Activated CD8-positive, alpha-beta memory T cell treated with anti-CD3 and anti-CD28 coated beads, Interleukin-2, amount 10 ng/mL, durations not matched to agents 7 days and 5 days (primary cell): ENCODE data around the gene ADGRV1. TPM values are rescaled to one million over a fixed set of nuclear protein-coding genes. Genes with fewer than 3 reads are reported as not detected.
"Not testable (repeated sequence)": the region's sequence is repeated elsewhere in the genome, so short reads cannot be mapped to it uniquely, and the experiment has no call there.

Experiments used
- ATAC-seq: fragments of 150-1000 bp; cut with Tn5 transposase; one replicate; pipeline ENCODE4 v1.10.0; 2021; ENCODE audit warnings: moderate library complexity
- CTCF ChIA-PET: fragments of 350-600 bp; sonication (Branson Sonifier 250); formaldehyde crosslinking; loops from one replicate; lab custom pipeline; 2021; ENCODE audit warnings: antibody characterized with exemption; lab: Charles Lee
- DNase-seq: peaks from one replicate; pipeline ENCODE4 v3.0.0-alpha.2; 2020
- H3K27ac Mint-ChIP-seq: one replicate; pipeline ENCODE4 v1.8.0; 2021; ENCODE audit warnings: mild to moderate bottlenecking, mixed read lengths
- H3K27me3 Mint-ChIP-seq: one replicate; pipeline ENCODE4 v1.8.0; 2021; ENCODE audit warnings: mixed read lengths
- H3K36me3 Mint-ChIP-seq: one replicate; pipeline ENCODE4 v1.8.0; 2021; ENCODE audit warnings: mild to moderate bottlenecking, mixed read lengths
- H3K4me1 Mint-ChIP-seq: one replicate; pipeline ENCODE4 v1.8.0; 2021; ENCODE audit warnings: mixed read lengths
- H3K4me3 Mint-ChIP-seq: one replicate; pipeline ENCODE4 v1.8.0; 2021; ENCODE audit warnings: mild to moderate bottlenecking, moderate library complexity, mixed read lengths
- H3K9me3 Mint-ChIP-seq: one replicate; pipeline ENCODE4 v1.8.0; 2022; ENCODE audit warnings: low read depth, mixed read lengths
- total RNA-seq, 2 experiments: library from RNA; stranded (reverse); gene quantifications; one replicate each; pipeline ENCODE4 v1.2.3, GENCODE V29; 2021

Gene ADGRV1
- total RNA-seq, 2 experiments from 2014 or later = 0.18 TPM; not detected in 1

DNA sequence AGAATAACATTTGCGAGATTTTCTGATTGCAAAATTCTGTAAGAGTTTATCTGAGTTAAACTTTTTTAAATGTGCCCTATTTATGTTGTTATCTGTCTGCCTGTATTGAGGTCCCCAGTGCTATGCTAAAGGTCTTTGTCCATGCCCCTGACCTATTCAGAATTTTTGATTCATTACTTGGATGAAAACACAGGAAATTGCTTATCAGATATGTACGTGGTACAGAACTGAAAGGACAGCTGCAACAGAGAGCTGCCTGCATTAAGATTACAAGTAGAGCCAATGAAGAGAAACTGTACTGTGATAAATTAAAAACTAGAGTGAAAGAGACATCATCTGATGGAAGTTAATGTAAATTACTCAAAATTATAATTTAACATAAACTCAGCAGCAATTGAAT is 408.8 kb downstream of the ADGRV1 start:
- H3K27ac Mint-ChIP-seq = no peak overlapping the region
- DNase-seq (no peak), ATAC-seq (no peak)
- CTCF ChIA-PET = no interaction called here
- H3K9me3 Mint-ChIP-seq = no peaks in the 10 kb centered on the region
- no peaks in the 10 kb centered on the region for H3K36me3 Mint-ChIP-seq
- H3K27me3 Mint-ChIP-seq = peaks cover 11% of the 10 kb centered on the region
- no peaks in the 10 kb centered on the region for H3K4me1 Mint-ChIP-seq
- H3K4me3 Mint-ChIP-seq = no peak overlapping the region

DNA sequence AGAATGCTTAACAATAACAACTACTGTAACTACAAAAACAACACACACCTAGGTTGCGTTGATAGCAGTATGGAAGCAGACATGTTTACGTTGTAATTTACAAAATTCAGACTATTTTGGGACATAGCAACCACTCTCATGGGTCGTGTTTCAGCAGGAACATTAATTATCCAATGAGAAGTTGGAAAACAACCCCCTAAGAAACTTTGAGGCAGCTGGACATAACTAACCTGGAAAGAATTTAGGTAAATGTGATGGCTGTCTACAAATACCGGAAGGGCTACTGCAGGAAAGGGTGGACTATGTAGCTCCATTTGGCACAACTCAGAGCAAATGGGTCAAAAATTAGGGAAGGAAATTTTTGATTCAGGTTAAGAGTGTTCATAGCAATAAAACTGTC is 409.3 kb downstream of the ADGRV1 start:
- Mint-ChIP-seq H3K4me1 (no peaks in the 10 kb centered on the region), H3K4me3 (no peak overlapping the region)

GRCh38 chr5:90968319-90968718 is 409.7 kb downstream of the ADGRV1 start:
- ATAC-seq = no peak
- no peak overlapping the region for H3K27ac Mint-ChIP-seq
- DNase-seq = no peak
- no peaks in the 10 kb centered on the region for H3K36me3 Mint-ChIP-seq
- no peaks in the 10 kb centered on the region for H3K9me3 Mint-ChIP-seq
- H3K4me3 Mint-ChIP-seq = no peak overlapping the region
- no peaks in the 10 kb centered on the region for H3K4me1 Mint-ChIP-seq
- peaks cover 14% of the 10 kb centered on the region for H3K27me3 Mint-ChIP-seq
- CTCF ChIA-PET = no interaction called here

More for the DNA sequence above, 409.3 kb downstream of the ADGRV1 start:
- Mint-ChIP-seq H3K27ac (no peak overlapping the region), H3K36me3 (no peaks in the 10 kb centered on the region), H3K27me3 (peaks cover 14% of the 10 kb centered on the region), H3K9me3 (no peaks in the 10 kb centered on the region)
- CTCF ChIA-PET = no interaction called here
- no peak for DNase-seq
- ATAC-seq = no peak

GRCh38 chr5:90969945-90970344 is 411.3 kb downstream of the ADGRV1 start:
- H3K36me3 Mint-ChIP-seq, H3K9me3 Mint-ChIP-seq, H3K27ac Mint-ChIP-seq, ATAC-seq, DNase-seq, H3K4me1 Mint-ChIP-seq, CTCF ChIA-PET, H3K4me3 Mint-ChIP-seq: not testable (repeated sequence)
- H3K27me3 Mint-ChIP-seq = peaks cover 14% of the 10 kb centered on the region

DNA sequence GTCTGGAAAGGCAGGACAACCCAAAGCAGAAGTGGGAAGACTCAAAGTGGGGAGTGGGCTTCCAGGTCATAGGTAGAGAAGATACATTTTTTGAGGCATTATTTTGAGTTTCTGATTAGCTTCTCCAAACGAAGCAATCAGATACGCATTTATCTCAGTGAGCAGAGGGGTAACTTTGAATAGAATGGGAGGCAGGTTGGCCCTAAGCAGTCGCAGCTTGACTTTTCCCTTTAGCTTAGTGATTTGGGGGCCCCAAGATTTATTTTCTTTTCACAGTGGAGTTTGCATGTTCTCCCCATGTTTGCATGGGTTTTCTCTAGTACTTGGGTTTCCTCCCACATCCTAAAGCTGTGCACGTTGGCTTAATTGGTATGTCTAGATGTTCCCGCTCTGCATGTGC is 422.6 kb downstream of the ADGRV1 start:
- CTCF ChIA-PET = no interaction called here
- no peak overlapping the region for H3K4me3 Mint-ChIP-seq

GRCh38 chr5:90981821-90982220 is 423.2 kb downstream of the ADGRV1 start:
- DNase-seq = no peak
- Mint-ChIP-seq H3K4me1 (no peaks in the 10 kb centered on the region), H3K4me3 (no peak overlapping the region), H3K9me3 (no peaks in the 10 kb centered on the region), H3K27ac (no peak overlapping the region), H3K36me3 (no peaks in the 10 kb centered on the region), H3K27me3 (peaks cover 5% of the 10 kb centered on the region)
- ATAC-seq = no peak
- CTCF ChIA-PET = no interaction called here

More for the DNA sequence above, 422.6 kb downstream of the ADGRV1 start:
- no peaks in the 10 kb centered on the region for H3K4me1 Mint-ChIP-seq
- DNase-seq (no peak), ATAC-seq (no peak)
- no peaks in the 10 kb centered on the region for H3K36me3 Mint-ChIP-seq
- H3K27me3 Mint-ChIP-seq = peaks cover 5% of the 10 kb centered on the region
- no peaks in the 10 kb centered on the region for H3K9me3 Mint-ChIP-seq
- H3K27ac Mint-ChIP-seq = no peak overlapping the region

DNA sequence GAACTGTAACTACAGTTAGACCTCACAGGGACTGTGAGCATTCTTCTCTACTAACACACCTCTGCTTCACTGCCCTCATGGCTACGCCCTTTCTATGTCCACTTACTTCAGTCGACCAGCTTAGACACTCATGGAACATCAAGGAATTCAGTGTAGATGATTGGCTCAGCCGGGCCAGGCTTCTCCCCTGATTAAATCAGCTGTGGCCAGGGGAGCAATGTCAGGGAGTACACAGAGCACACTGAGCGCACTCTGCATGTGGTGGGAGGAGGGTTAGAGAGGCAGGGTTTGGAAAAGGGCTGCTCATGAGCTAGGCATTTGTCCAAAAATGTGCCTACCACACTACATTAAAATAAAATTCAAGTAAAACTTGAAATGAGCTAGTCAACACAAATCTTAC is 424.0 kb downstream of the ADGRV1 start:
- H3K27ac Mint-ChIP-seq = no peak overlapping the region
- no peak overlapping the region for H3K4me3 Mint-ChIP-seq
- CTCF ChIA-PET = no interaction called here
- no peak for ATAC-seq
- no peaks in the 10 kb centered on the region for H3K36me3 Mint-ChIP-seq
- no peaks in the 10 kb centered on the region for H3K4me1 Mint-ChIP-seq
- H3K9me3 Mint-ChIP-seq = no peaks in the 10 kb centered on the region
- DNase-seq = no peak
- peaks cover 5% of the 10 kb centered on the region for H3K27me3 Mint-ChIP-seq

DNA sequence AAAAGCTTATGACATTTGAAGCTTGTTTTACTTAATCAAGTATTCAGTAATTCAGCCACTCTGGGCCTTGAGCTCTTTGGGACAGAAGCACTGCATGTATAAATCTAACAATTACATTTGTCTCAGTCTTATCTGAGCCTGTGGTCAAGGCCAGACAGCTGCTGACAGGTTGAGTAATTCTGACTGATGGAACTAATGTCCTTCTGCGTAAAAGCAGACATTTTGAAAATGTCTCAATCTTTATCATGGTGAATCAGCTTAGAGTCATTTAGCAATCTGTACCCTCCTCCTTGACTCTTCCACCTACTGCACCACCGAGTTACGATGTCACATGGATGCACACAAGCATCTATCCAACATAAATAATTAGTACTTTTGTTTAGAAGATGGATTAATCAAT is 424.6 kb downstream of the ADGRV1 start:
- Mint-ChIP-seq H3K9me3 (no peaks in the 10 kb centered on the region), H3K27ac (no peak overlapping the region), H3K27me3 (peaks cover 5% of the 10 kb centered on the region), H3K4me1 (no peaks in the 10 kb centered on the region), H3K36me3 (no peaks in the 10 kb centered on the region), H3K4me3 (no peak overlapping the region)
- CTCF ChIA-PET = no interaction called here
- ATAC-seq = no peak
- no peak for DNase-seq

GRCh38 chr5:90983711-90984124 is 425.1 kb downstream of the ADGRV1 start:
- no peaks in the 10 kb centered on the region for H3K36me3 Mint-ChIP-seq
- H3K27ac Mint-ChIP-seq = no peak overlapping the region
- CTCF ChIA-PET = no interaction called here
- H3K4me3 Mint-ChIP-seq = no peak overlapping the region
- DNase-seq = no peak
- peaks cover 5% of the 10 kb centered on the region for H3K27me3 Mint-ChIP-seq
- H3K4me1 Mint-ChIP-seq = no peaks in the 10 kb centered on the region
- no peaks in the 10 kb centered on the region for H3K9me3 Mint-ChIP-seq
- no peak for ATAC-seq

- Mint-ChIP-seq H3K9me3 (no peaks in the 10 kb centered on the region), H3K4me3 (no peak overlapping the region)
- no peak for ATAC-seq
Observed at GRCh38 chr5:90985341-90985740, 426.7 kb downstream of the ADGRV1 start.

GRCh38 chr5:90987726-90988125 is 429.1 kb downstream of the ADGRV1 start:
- no peak overlapping the region for H3K27ac Mint-ChIP-seq
- no peaks in the 10 kb centered on the region for H3K27me3 Mint-ChIP-seq
- H3K4me1 Mint-ChIP-seq = no peaks in the 10 kb centered on the region
- no peak for DNase-seq
- no peak for ATAC-seq
- H3K9me3 Mint-ChIP-seq = no peaks in the 10 kb centered on the region
- CTCF ChIA-PET = no interaction called here
- no peaks in the 10 kb centered on the region for H3K36me3 Mint-ChIP-seq
- no peak overlapping the region for H3K4me3 Mint-ChIP-seq

More at GRCh38 chr5:90985341-90985740, 426.7 kb downstream of the ADGRV1 start:
- CTCF ChIA-PET = no interaction called here
- no peaks in the 10 kb centered on the region for H3K36me3 Mint-ChIP-seq
- peaks cover 3% of the 10 kb centered on the region for H3K27me3 Mint-ChIP-seq
- no peaks in the 10 kb centered on the region for H3K4me1 Mint-ChIP-seq
- H3K27ac Mint-ChIP-seq = no peak overlapping the region
- no peak for DNase-seq

GRCh38 chr5:90991201-90991600 is 432.6 kb downstream of the ADGRV1 start:
- DNase-seq (no peak), ATAC-seq (no peak)
- Mint-ChIP-seq H3K4me1 (no peaks in the 10 kb centered on the region), H3K27me3 (no peaks in the 10 kb centered on the region), H3K9me3 (no peaks in the 10 kb centered on the region), H3K36me3 (no peaks in the 10 kb centered on the region), H3K4me3 (no peak overlapping the region), H3K27ac (no peak overlapping the region)
- CTCF ChIA-PET = no interaction called here

DNA sequence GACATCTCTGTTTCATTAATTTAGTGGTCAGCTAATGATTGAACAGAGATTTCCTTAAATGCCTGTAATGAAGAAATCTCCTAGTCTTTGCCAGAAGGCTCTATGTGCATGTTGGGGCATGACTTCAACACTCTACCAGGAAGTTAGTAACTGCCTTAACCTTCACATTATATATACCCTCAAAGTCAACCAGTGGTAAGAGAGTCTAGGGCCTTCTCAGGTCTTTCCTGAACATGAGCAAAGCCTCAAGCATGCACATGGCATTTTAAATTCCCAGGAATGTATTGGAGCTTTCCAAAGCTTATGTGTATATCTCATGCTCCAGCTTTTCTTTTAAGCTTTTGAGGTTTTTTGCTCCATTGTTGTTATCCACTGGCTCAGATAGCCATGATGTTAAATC is 436.2 kb downstream of the ADGRV1 start:
- Mint-ChIP-seq H3K27ac (no peak overlapping the region), H3K4me3 (no peak overlapping the region), H3K4me1 (no peaks in the 10 kb centered on the region), H3K9me3 (no peaks in the 10 kb centered on the region), H3K27me3 (peaks cover 5% of the 10 kb centered on the region), H3K36me3 (no peaks in the 10 kb centered on the region)
- ATAC-seq (no peak), DNase-seq (no peak)
- CTCF ChIA-PET = no interaction called here

- H3K36me3 Mint-ChIP-seq = no peaks in the 10 kb centered on the region
- CTCF ChIA-PET = no interaction called here
- H3K9me3 Mint-ChIP-seq = no peaks in the 10 kb centered on the region
Observed at GRCh38 chr5:90996089-90996488, 437.5 kb downstream of the ADGRV1 start.

GRCh38 chr5:90997082-90997481 is 438.5 kb downstream of the ADGRV1 start:
- CTCF ChIA-PET = no interaction called here
- H3K27me3 Mint-ChIP-seq = peaks cover 5% of the 10 kb centered on the region

More at GRCh38 chr5:90996089-90996488, 437.5 kb downstream of the ADGRV1 start:
- Mint-ChIP-seq H3K27me3 (peaks cover 5% of the 10 kb centered on the region), H3K4me3 (no peak overlapping the region), H3K27ac (no peak overlapping the region), H3K4me1 (no peaks in the 10 kb centered on the region)
- ATAC-seq (no peak), DNase-seq (no peak)

More at GRCh38 chr5:90997082-90997481, 438.5 kb downstream of the ADGRV1 start:
- Mint-ChIP-seq H3K4me3 (no peak overlapping the region), H3K9me3 (no peaks in the 10 kb centered on the region), H3K36me3 (no peaks in the 10 kb centered on the region), H3K27ac (no peak overlapping the region), H3K4me1 (no peaks in the 10 kb centered on the region)
- no peak for DNase-seq
- ATAC-seq = no peak
